ENCODE measurements around the gene PDK2.

PDK2 gene

DNA sequence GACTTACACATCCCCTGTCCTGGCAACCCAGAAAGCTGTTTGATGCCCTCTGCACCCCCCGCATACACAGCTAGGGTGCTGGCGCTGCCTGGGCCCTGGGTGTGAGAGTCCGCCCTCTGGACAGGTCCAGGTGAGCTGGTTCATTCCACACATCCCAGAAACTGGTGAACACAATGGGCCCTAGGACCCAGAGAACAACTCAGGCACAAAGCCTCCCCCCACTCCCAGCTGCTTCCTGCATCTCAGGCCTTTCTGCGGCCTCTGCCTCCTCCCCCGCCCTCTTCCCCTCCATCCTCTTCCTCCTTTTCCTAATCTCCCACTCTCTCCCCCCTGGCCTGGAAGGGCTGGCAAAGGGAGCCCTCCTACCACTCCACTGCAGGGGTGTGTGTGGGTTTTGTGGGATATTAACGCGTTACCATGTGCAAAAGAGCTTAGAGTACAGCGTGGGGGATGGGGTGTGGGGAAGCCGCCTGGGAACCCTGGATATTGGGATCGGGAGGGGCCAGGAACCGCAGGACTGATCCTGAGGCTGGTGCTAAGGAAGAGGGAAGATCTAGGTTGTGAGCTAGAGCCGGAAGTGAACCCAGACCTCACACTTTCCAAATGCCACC is 56.9 kb downstream of the PDK2 start:
- DNase-seq = peak; percentile 24 to 70 (median 40)

DNA sequence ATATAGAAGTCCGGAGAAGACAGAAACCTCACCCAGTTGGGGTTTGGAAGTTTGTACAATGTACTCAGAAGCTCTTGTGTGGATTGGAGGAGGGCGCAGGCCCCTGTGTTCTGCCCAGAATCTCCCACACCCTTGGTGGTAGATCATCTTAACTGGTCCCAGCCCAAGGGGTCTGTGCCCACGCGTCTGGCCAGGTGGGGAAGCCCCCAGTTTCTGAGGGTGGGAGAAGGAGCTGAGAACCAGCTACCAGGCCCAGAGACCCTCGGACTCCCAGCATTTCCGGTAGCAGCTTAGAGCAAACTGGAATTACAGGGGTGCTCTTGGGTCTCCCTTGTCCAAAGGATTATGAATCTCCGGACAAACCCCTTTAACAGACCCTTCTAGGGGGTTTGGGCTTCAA is 57.6 kb downstream of the PDK2 start:
- no peak for DNase-seq

- DNase-seq = no peak
These were observed 58.8 kb downstream of the PDK2 start for GRCh38 chr17:50153650-50154575.

DNA sequence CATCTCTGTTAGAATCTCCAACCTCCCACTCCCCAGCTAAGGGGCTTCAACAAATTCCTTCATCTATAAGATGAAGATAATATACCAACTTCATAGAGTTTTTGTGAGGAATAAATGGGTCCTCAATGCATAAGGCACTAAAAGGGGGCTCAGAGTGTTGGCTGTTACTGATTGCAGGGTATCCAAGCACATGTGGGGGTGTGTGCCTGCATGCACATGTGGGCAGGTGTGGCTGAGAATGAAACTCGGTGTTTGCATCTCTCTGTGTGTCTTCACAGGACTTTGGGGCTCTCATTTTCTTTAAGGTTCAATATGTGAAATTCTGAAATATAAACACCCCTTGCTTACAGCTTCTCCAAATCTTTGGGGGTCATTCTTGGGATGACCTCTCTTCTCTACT is 59.5 kb downstream of the PDK2 start:
- no peak for DNase-seq

GRCh38 chr17:50155115-50155819 is 60.1 kb downstream of the PDK2 start:
- DNase-seq = no peak

- peak in 1 of 6 experiments; percentile 5 for DNase-seq
These were observed 62.7 kb downstream of the PDK2 start for GRCh38 chr17:50157891-50158290.

DNA sequence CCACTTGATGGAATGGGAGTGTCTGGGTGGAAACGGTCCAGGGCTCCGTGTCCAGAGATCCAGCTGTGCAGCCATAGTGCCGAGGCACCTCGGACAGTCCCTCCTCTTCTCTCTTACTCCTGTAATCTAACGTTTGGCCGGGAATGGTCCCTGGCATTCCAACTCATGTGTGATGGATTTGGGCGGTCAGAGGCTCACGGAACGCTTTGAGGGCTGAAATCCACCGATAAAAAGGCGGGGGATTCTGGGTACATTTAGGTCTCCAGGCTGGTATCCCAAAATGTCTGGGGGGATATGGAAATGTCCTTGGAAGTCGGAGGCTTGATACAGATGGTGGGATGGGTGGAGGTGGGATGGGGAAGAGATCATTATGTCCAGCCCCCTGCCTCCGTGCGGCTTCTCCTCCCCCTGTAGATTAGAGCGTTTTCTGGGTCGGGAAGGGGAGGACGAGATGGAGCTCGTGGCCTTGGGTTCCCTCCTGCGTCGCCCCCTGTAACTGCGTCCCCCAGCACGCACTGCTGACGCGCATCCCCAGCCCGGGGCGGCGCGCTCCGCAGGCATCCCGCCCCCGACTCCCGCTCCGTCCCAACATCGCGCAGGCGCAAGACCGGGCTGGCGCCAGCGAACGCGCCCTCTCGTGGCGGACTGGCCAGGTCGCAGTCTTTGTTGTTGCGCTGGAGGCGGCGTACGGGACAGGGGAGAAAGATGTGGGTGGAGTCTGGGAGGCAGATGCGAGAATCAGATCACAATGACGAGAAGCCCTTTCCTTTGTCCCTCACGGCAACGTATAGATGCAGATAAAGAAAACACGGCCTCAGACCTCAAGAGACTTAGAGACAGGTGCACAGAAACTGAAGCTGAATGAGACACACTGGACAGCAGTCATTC is 66.1 kb downstream of the PDK2 start:
- peak; percentile 86 to 93 (median 92) for DNase-seq
